CD4-positive, alpha-beta memory T cell (primary cell): Measurements from ENCODE around the gene EVX2. TPM values are rescaled to one million over a fixed set of nuclear protein-coding genes. Genes with fewer than 3 reads are reported as not detected.

Experiments
- CTCF ChIA-PET: fragments of 350-600 bp; sonication (Branson Sonifier 250); formaldehyde crosslinking; loops from one replicate; lab custom pipeline; 2021; ENCODE audit warnings: inconsistent platforms; ENCODE audit not compliant: partially characterized antibody; lab: Charles Lee
- POLR2A ChIA-PET: fragments of 350-600 bp; sonication (Branson Sonifier 250); formaldehyde crosslinking; loops from one replicate; lab custom pipeline; 2021; ENCODE audit not compliant: partially characterized antibody; lab: Charles Lee
- DNase-seq, 5 donors: peaks; one replicate each; pipeline versions ENCODE4 v3.0.0 to v3.0.0-alpha.2; 2020 to 2022; ENCODE audit warnings: mixed read lengths in 1 of 5
- H3K27ac ChIP-seq: one replicate; pipeline ENCODE4 v1.7.0; 2013; ENCODE audit warnings: low read depth, low read length
- H3K27me3 ChIP-seq: 2 replicates; pipeline ENCODE4 v1.7.0; 2013; ENCODE audit warnings: mild to moderate bottlenecking, low read length, moderate library complexity; ENCODE audit not compliant: insufficient read depth
- H3K36me3 ChIP-seq: 2 replicates; pipeline ENCODE4 v1.7.0; 2013; ENCODE audit warnings: mild to moderate bottlenecking, low read length, moderate library complexity; ENCODE audit not compliant: insufficient read depth
- H3K4me1 ChIP-seq: 2 replicates; pipeline ENCODE4 v1.7.0; 2013; ENCODE audit warnings: mild to moderate bottlenecking, low read length, moderate library complexity; ENCODE audit not compliant: insufficient read depth
- H3K4me3 ChIP-seq, 2 donors: one replicate each; pipeline ENCODE4 v1.7.0; 2013; ENCODE audit warnings: low read length in 2 of 2, mild to moderate bottlenecking in 1 of 2
- H3K9me3 ChIP-seq, 2 donors: one replicate each; pipeline ENCODE4 v1.7.0; 2013; ENCODE audit warnings: low read length in 2 of 2, control low read depth in 1 of 2; ENCODE audit not compliant: control insufficient read depth in 1 of 2
- H3K27ac Mint-ChIP-seq, 7 donors: one replicate each; pipeline ENCODE4 v1.8.0; 2020 to 2021; ENCODE audit warnings: mixed read lengths in 7 of 7, mild to moderate bottlenecking in 6 of 7, inconsistent platforms in 3 of 7, moderate library complexity in 3 of 7
- H3K27me3 Mint-ChIP-seq, 2 donors: one replicate each; pipeline ENCODE4 v1.8.0; 2020 to 2021; ENCODE audit warnings: mixed read lengths in 2 of 2
- H3K36me3 Mint-ChIP-seq, 2 donors: one replicate each; pipeline ENCODE4 v1.8.0; 2020 to 2021; ENCODE audit warnings: mixed read lengths in 2 of 2, inconsistent platforms in 1 of 2, mild to moderate bottlenecking in 1 of 2
- H3K4me1 Mint-ChIP-seq, 4 donors: one replicate each; pipeline ENCODE4 v1.8.0; 2020 to 2021; ENCODE audit warnings: mixed read lengths in 4 of 4, mild to moderate bottlenecking in 1 of 4
- H3K4me3 Mint-ChIP-seq, 8 donors: one replicate each; pipeline ENCODE4 v1.8.0; 2020 to 2021; ENCODE audit warnings: mixed read lengths in 8 of 8, mild to moderate bottlenecking in 7 of 8, moderate library complexity in 6 of 8, inconsistent platforms in 3 of 8
- H3K9me3 Mint-ChIP-seq, 8 donors: one replicate each; pipeline ENCODE4 v1.8.0; 2020 to 2021; ENCODE audit warnings: mixed read lengths in 8 of 8, mild to moderate bottlenecking in 5 of 8, inconsistent platforms in 3 of 8, moderate library complexity in 1 of 8
- intact Hi-C: fragments of 100-400 bp; cut with micrococcal nuclease; formaldehyde crosslinking; loops from one replicate; pipeline ENCODE4 v1.15.1; 2023
- polyA plus RNA-seq, 2 donors: library from polyadenylated mRNA; unstranded; fragments of 300-500 nt; fragmentation: Illumina TruSeq; gene quantifications; one replicate each; pipeline ENCODE4 v1.2.3, GENCODE V29; 2021
- total RNA-seq, 2 experiments: library from RNA; stranded (reverse); gene quantifications; one replicate each; pipeline ENCODE4 v1.2.3, GENCODE V29; 2021

Gene EVX2
- total and polyA plus RNA-seq, 4 experiments from 2014 or later: not detected

- H3K4me1 ChIP-seq: peaks cover 27% of the 10 kb centered on the region
- H3K4me1 Mint-ChIP-seq: peaks cover 12 to 39% (median 28%) of the 10 kb centered on the region in 4 donors
- peak overlapping the region; percentile 1 to 54 for H3K4me3 ChIP-seq
- peaks cover 0 to 8% of the 10 kb centered on the region in 2 donors for H3K36me3 Mint-ChIP-seq
- H3K27ac ChIP-seq: no peak overlapping the region
- POLR2A ChIA-PET: interaction anchor here (1.2 kb wide), 1 partner anchor 12 kb away, joined by 3 read pairs; no protein-coding TSS in a partner anchor
- peaks cover 78% of the 10 kb centered on the region for H3K27me3 ChIP-seq
- CTCF ChIA-PET: interaction anchor here (0.5 to 4.1 kb wide), 28 partner anchors 8 to 1400 kb away, joined by 3 to 111 read pairs (median 3); partner anchors contain the start of gene LNPK
- no peaks in the 10 kb centered on the region for H3K36me3 ChIP-seq
- H3K4me3 Mint-ChIP-seq: peak overlapping the region; percentile 51 to 87 (median 82)
- peaks cover 77 to 78% of the 10 kb centered on the region in 2 donors for H3K27me3 Mint-ChIP-seq
- peak in 4 of 5 donors; percentile 56 to 61 (median 56) for DNase-seq
- intact Hi-C loops: loop anchor here (1.0 to 2.0 kb wide), 4 partner anchors 9 to 1060 kb away; no protein-coding TSS in a partner anchor
- peaks cover 0 to 34% (median 16%) of the 10 kb centered on the region in 8 donors for H3K9me3 Mint-ChIP-seq
- H3K27ac Mint-ChIP-seq: peak overlapping the region in 3 of 7 donors; percentile 3 to 83 (median 42)
- H3K9me3 ChIP-seq: no peaks in the 10 kb centered on the region
These were observed 13.4 kb upstream of the EVX2 start for GRCh38 chr2:176096986-176097819.

GRCh38 chr2:176096243-176096985 is 12.7 kb upstream of the EVX2 start:
- H3K4me3 Mint-ChIP-seq: peak overlapping the region; percentile 51 to 87 (median 82)
- POLR2A ChIA-PET: interaction anchor here (1.2 to 1.9 kb wide), 2 partner anchors 11 to 35 kb away, joined by 3 to 5 read pairs; no protein-coding TSS in a partner anchor
- H3K27ac Mint-ChIP-seq: peak overlapping the region in 2 of 7 donors; percentile 75 to 83
- H3K9me3 Mint-ChIP-seq: peaks cover 0 to 41% (median 20%) of the 10 kb centered on the region in 8 donors
- Histone ChIP-seq H3K9me3 (no peaks in the 10 kb centered on the region), H3K27ac (no peak overlapping the region), H3K4me1 (peaks cover 27% of the 10 kb centered on the region), H3K27me3 (peaks cover 80% of the 10 kb centered on the region), H3K36me3 (no peaks in the 10 kb centered on the region), H3K4me3 (peak overlapping the region; percentile 1 to 54)
- peaks cover 77 to 78% of the 10 kb centered on the region in 2 donors for H3K27me3 Mint-ChIP-seq
- peaks cover 18 to 47% (median 35%) of the 10 kb centered on the region in 4 donors for H3K4me1 Mint-ChIP-seq
- peaks cover 7 to 8% of the 10 kb centered on the region in 2 donors for H3K36me3 Mint-ChIP-seq
- no peak for DNase-seq
- CTCF ChIA-PET: interaction anchor here (0.7 to 4.1 kb wide), 17 partner anchors 11 to 1200 kb away, joined by 3 to 111 read pairs (median 3); no protein-coding TSS in a partner anchor
- intact Hi-C loops: loop anchor here (1.0 to 2.0 kb wide), 3 partner anchors 8 to 1060 kb away; no protein-coding TSS in a partner anchor

- H3K9me3 ChIP-seq: no peaks in the 10 kb centered on the region
- peaks cover 81% of the 10 kb centered on the region for H3K27me3 ChIP-seq
- no peaks in the 10 kb centered on the region for H3K36me3 ChIP-seq
- H3K4me1 ChIP-seq: peaks cover 27% of the 10 kb centered on the region
- Mint-ChIP-seq H3K9me3 (peaks cover 0 to 43% (median 27%) of the 10 kb centered on the region in 8 donors), H3K4me1 (peaks cover 18 to 52% (median 36%) of the 10 kb centered on the region in 4 donors), H3K36me3 (peaks cover 7 to 8% of the 10 kb centered on the region in 2 donors), H3K27ac (peak overlapping the region in 1 of 7 donors; percentile 28), H3K27me3 (peaks cover 77 to 79% of the 10 kb centered on the region in 2 donors), H3K4me3 (peak overlapping the region in 1 of 8 donors; percentile 18)
- intact Hi-C loops: no loop called here
- CTCF ChIA-PET: interaction anchor here (0.8 to 4.1 kb wide), 3 partner anchors 37 to 1201 kb away, joined by 3 to 111 read pairs (median 3); no protein-coding TSS in a partner anchor
- H3K4me3 ChIP-seq: no peak overlapping the region
- no peak overlapping the region for H3K27ac ChIP-seq
- DNase-seq: no peak
- POLR2A ChIA-PET: interaction anchor here (1.9 kb wide), 1 partner anchor 36 kb away, joined by 5 read pairs; no protein-coding TSS in a partner anchor
These were observed 11.7 kb upstream of the EVX2 start for GRCh38 chr2:176095421-176095820.

GRCh38 chr2:176094349-176094748 is 10.6 kb upstream of the EVX2 start:
- DNase-seq: no peak
- ChIA-PET POLR2A (no interaction called here), CTCF (interaction anchor here (0.8 kb wide), 1 partner anchor 12 kb away, joined by 3 read pairs; no protein-coding TSS in a partner anchor)
- Histone ChIP-seq H3K9me3 (no peaks in the 10 kb centered on the region), H3K4me3 (no peak overlapping the region), H3K27me3 (peaks cover 89% of the 10 kb centered on the region), H3K4me1 (peaks cover 27% of the 10 kb centered on the region), H3K27ac (no peak overlapping the region), H3K36me3 (no peaks in the 10 kb centered on the region)
- Mint-ChIP-seq H3K27ac (peak overlapping the region in 2 of 7 donors; percentile 78 to 90), H3K36me3 (peaks cover 7 to 9% of the 10 kb centered on the region in 2 donors), H3K9me3 (peaks cover 0 to 43% (median 29%) of the 10 kb centered on the region in 8 donors), H3K4me3 (peak overlapping the region in 1 of 8 donors; percentile 85), H3K27me3 (peaks cover 79 to 82% of the 10 kb centered on the region in 2 donors), H3K4me1 (peaks cover 18 to 59% (median 35%) of the 10 kb centered on the region in 4 donors)
- intact Hi-C loops: loop anchor here (5.0 kb wide), 1 partner anchor 1757 kb away; no protein-coding TSS in a partner anchor

- intact Hi-C loops: loop anchor here (5.0 kb wide), 1 partner anchor 1757 kb away; no protein-coding TSS in a partner anchor
- Histone ChIP-seq H3K27ac (no peak overlapping the region), H3K27me3 (peaks cover 89% of the 10 kb centered on the region), H3K4me3 (no peak overlapping the region), H3K4me1 (peaks cover 27% of the 10 kb centered on the region), H3K9me3 (no peaks in the 10 kb centered on the region), H3K36me3 (no peaks in the 10 kb centered on the region)
- ChIA-PET CTCF (interaction anchor here (0.8 kb wide), 1 partner anchor 11 kb away, joined by 3 read pairs; no protein-coding TSS in a partner anchor), POLR2A (no interaction called here)
- Mint-ChIP-seq H3K36me3 (peaks cover 7 to 10% of the 10 kb centered on the region in 2 donors), H3K9me3 (peaks cover 0 to 42% (median 31%) of the 10 kb centered on the region in 8 donors), H3K27ac (peak overlapping the region in 3 of 7 donors; percentile 50 to 90 (median 78)), H3K4me1 (peaks cover 18 to 61% (median 33%) of the 10 kb centered on the region in 4 donors), H3K4me3 (peak overlapping the region in 7 of 8 donors; percentile 6 to 85 (median 23)), H3K27me3 (peaks cover 79 to 84% of the 10 kb centered on the region in 2 donors)
- no peak for DNase-seq
These were observed 10.1 kb upstream of the EVX2 start for GRCh38 chr2:176093898-176094249.

- H3K9me3 ChIP-seq: no peaks in the 10 kb centered on the region
- CTCF ChIA-PET: interaction anchor here (0.8 kb wide), 1 partner anchor 11 kb away, joined by 3 read pairs; no protein-coding TSS in a partner anchor
- H3K4me1 Mint-ChIP-seq: peaks cover 20 to 64% (median 34%) of the 10 kb centered on the region in 4 donors
- peak overlapping the region in 3 of 7 donors; percentile 78 to 90 (median 85) for H3K27ac Mint-ChIP-seq
- peaks cover 0 to 42% (median 32%) of the 10 kb centered on the region in 8 donors for H3K9me3 Mint-ChIP-seq
- H3K27me3 Mint-ChIP-seq: peaks cover 79 to 84% of the 10 kb centered on the region in 2 donors
- intact Hi-C loops: loop anchor here (5.0 kb wide), 1 partner anchor 1756 kb away; no protein-coding TSS in a partner anchor
- peaks cover 89% of the 10 kb centered on the region for H3K27me3 ChIP-seq
- H3K36me3 Mint-ChIP-seq: peaks cover 7 to 10% of the 10 kb centered on the region in 2 donors
- peak overlapping the region in 7 of 8 donors; percentile 6 to 85 (median 45) for H3K4me3 Mint-ChIP-seq
- peaks cover 30% of the 10 kb centered on the region for H3K4me1 ChIP-seq
- H3K4me3 ChIP-seq: peak overlapping the region in 1 of 2 donors; percentile 7
- POLR2A ChIA-PET: no interaction called here
- H3K27ac ChIP-seq: no peak overlapping the region
- DNase-seq: no peak
- H3K36me3 ChIP-seq: no peaks in the 10 kb centered on the region
These were observed 9.6 kb upstream of the EVX2 start for GRCh38 chr2:176093145-176093897.
